ENCODE measurements around the gene CYP17A1.

Gene CYP17A1

GRCh38 chr10:102808380-102808779 is 28.8 kb downstream of the CYP17A1 start:
- DNase-seq (ENCODE audit: low read depth in 2 of 2), result no peak

DNA sequence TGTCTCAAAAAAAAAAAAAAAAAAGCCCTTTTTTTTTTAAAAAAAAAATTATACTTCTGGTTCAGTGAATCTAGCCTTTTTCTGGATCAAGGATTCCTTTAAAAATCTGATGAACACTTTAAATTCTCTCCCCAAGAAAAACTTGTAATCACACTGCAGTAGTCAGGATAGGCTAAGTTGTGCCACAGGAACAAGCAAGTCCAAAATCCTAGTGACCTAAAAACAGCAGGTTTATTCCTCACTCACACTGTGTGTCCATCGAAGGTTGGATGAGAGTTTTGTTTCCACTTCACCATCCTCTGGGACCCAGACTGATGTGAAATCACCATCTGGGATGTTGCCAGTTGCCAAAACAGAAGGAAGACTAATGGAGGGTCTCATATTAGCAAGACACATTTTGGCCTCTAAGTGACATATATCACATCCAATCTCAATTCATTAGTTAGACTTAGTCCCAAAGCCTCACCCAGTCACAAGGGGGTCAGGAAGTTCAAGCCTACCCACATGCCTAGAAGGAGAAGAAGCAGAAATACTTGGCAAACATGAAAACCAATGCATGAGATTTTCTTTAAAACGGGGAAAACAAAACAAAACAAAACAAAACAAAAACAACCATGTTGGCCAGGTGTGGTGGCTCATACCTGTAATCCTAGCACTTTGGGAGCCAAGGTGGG is 32.7 kb downstream of the CYP17A1 start:
- DNase-seq (ENCODE audit: low read depth in 2 of 2), result no peak

GRCh38 chr10:102802920-102803534 is 34.2 kb downstream of the CYP17A1 start:
- peak in 1 of 2 donors; percentile 3 for DNase-seq (ENCODE audit: low read depth in 2 of 2)

- DNase-seq (ENCODE audit: low read depth in 2 of 2), result no peak
Observed at GRCh38 chr10:102801978-102802377, 35.2 kb downstream of the CYP17A1 start.

DNA sequence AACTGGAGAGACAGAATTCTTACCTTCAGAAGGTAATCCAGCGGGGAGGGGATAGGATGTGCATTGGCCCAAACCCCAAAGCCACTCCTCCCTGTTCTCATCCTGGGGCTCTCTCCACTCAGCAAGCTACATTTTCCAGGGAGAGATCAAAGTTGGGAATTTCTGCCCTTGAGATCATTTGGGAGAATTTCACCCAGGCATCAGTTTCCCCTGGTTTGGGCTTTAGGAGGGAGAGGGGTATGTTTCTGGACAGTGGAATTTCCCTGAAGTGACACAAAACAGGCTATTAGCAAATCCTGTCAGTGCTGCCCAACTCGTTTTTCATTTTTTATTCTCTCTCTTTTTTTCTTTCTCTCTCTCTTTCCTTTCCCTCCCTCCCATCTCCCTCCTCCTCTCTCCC is 35.7 kb downstream of the CYP17A1 start:
- DNase-seq (ENCODE audit: low read depth in 2 of 2), result no peak

DNA sequence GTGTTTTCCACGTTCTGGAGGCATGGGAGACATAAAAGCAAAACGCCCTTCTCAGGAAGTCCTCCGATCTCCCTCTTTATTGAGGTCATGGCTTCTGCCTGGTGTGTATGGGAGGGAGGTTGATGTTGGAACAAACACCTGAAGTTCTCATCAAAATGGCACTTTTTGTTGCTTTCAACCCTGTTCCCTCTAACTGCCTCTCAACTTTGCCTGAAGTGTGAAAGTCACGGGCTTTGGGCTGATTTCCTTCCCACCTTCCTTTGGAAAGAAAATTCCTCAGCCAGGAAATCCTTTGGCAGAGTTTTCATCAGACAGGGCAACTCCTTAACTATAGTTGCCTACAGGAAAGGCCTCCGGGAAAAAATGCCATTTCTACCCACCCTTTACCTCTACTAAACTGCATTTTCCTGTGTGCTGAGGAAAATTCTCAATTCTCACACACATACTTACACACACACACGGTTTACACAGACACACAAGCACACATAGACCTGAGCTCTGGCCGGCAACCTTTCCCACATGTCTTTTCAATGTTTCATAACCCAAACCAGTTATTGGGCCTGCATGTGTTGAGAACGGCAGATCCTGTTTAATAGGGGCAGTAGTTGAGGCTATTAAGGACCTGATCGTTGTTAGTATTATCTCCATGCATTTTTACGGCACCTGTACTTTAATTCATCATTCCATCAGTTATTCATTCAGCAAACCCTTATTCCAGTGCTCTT is 36.4 kb downstream of the CYP17A1 start:
- DNase-seq (ENCODE audit: low read depth in 2 of 2), result no peak

DNA sequence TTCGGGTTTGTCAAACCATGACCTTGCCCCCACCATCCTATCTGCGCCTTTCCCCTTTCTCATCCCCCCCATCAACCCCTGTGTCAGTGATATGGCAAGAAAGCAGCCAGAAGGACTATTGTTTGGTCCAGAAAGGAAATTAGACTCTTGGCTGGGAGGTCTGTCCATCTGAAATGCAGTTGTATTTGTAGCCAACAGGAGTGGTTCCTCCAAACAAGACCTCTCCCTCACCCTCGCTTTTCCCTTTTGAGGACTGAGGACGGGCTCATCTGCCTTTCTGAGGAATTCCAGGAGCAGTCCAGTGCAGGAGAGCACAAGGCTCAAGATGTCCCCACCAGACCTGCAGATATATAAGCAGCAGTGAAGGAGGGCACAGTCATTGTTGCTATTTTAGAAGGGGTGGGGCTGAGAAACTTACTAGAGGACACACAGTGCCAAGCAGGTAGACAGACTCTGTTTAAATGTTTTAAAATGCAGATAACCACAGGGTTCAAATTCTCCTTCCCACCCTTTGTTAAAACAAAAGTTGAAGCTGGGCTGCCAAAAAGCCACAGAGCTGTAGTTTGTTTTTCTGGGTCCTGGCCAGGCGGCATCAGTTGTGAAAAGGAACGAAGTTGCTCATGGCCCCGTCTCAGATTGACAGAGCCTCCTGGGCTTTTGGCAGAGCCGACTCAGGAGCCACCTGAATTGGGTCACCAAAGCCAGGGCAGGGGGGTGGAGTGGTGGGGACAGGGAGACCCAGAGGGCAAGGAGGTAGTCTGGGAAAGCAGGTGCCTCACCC is 37.3 kb downstream of the CYP17A1 start:
- DNase-seq (ENCODE audit: low read depth in 2 of 2), result no peak

DNA sequence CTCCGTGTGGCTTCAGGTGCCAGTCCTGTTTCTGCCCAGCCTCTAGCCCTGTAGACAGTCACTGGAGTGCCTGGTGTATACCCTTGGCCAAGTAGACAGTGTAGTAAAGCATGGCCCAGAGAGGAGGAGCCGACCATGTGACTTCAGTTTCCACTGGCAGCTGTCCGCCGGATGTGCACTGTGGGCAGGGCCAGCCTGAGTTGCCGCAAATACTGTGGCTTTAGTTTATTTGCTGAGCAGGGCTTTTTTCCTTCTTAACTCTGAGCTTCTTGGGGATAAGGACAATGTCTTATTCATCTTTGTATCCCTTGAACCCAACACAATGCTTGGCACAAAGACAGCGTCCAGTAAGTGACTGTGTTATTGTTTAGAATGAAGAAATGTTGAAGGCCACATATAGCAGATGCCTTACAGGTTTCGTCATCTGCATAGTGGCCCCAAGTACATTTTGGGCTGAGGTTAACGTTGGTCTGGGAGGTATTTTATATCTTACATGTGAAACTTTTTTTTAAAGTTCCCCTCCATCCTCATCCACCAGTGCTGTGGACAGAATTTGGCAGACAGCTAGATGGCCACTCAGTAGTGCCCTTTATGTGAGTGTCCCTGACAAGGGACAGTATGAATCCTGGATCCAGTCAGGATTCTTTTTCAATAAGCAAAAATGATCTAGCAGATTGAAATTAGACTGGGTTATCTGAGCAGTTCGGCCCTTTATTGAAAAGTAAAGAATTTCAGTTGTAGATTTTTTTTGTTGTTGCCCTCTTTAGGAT is 40.6 kb downstream of the CYP17A1 start:
- peak; percentile 31 to 36 for DNase-seq (ENCODE audit: low read depth in 2 of 2)

DNA sequence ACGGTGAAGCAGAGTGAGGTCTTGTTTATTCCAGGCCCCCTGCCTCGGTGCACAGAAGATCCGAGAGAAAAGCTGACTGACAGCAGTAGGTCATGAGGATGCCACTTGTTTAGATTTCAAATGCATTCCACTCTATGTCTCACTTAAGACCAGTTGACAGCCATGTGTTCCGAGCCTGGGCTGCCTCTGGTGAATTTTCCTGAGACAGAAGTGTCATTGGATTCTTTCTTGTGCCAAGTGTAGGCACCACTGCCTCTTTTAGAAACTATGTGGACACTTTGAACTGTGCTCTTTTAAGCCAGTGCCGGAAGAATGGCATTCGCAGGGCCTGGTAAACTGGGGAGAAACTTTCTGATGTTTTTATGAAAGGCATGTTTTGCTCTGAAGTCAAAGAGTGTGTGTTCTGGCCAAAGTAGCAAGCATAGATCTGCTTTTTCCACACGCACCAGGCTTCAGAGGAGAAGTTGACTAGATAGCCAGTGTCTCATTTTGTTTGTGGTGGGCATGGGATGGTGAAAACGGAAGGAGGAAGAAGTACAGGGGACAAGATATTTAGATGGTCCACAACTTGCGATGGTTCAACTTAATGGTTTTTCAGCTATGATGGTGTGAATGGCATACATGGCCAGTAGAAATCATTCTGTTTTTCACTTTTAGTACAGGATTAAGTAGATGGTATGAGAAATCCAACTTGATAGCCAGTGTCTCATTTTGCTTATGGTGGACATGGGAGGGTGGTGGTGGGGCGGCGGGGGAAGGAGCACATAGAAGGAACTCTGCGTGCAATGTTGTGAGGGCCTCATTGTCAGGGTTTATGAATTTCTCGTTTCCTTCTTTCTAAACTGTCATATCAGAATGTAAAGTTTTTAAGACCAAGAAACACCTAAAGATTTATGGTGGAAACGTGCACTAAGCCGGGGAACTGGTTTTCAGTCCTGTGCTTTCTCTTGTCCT is 41.5 kb downstream of the CYP17A1 start:
- DNase-seq (ENCODE audit: low read depth in 2 of 2), result no peak

GRCh38 chr10:102791754-102792395 is 45.3 kb downstream of the CYP17A1 start:
- DNase-seq (ENCODE audit: low read depth in 2 of 2), result no peak

DNA sequence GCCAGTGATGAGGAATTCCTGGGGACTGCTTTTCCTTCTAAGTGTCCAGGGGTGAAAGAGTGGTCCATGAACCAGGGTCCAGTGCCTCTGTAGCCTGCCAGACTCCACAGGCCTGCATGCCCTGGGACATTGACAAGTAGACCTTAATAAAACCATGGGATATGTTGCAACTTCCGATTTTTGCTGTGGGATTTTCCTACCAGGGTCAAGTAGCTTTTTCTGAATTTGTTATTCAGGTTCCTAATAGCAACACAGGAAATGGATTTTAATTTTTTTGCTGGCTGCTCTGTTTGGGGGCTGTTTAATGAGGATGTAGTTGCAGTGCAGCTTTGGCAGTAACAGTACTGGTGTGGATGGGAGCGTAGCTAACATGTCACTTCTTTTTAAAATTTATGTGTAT is 51.4 kb downstream of the CYP17A1 start:
- no peak for DNase-seq (ENCODE audit: low read depth in 2 of 2)

GRCh38 chr10:102783568-102783967 is 53.6 kb downstream of the CYP17A1 start:
- no peak for DNase-seq (ENCODE audit: low read depth in 2 of 2)

DNA sequence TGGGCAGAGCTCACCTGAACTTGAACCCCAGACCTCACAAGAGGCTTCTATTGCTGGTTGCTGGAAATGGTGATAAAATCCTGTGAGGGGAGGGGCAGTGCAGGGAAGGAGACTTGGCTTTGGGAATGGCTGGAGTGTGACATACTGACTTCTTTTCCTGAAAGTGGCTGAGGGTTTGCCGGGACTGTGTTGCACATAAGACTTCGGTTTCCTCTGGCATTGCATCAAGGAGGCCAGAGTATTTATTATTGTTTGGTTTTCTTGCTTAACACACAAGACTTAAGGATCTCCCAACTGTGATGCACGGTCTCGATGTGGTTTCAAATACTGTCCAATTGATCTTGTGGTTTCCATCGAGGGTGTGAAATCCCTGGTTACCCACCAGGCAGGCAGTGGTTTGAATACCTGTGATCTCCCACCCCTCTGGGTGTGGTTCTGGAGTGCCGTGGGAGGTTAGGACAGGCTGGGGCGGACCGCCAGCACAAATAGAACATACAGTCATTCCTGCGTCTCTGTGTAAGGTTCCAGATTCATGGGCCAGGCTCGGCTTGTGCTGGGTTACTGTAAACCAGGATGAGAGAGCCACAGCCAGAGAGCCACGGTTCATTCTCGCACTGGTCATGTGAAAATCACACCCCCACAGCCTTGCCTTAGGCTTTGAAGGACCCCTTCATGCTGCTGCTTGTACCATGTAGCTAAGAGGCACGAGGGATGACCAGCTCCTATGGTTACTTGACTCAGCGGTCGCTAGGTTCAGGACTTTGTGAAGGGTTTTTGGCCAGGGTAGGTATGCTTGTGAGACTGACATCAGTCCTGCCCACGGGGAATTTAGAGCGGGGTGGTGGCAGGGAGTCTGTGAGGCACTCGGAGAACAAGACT is 54.3 kb downstream of the CYP17A1 start:
- no peak for DNase-seq (ENCODE audit: low read depth in 2 of 2)

DNA sequence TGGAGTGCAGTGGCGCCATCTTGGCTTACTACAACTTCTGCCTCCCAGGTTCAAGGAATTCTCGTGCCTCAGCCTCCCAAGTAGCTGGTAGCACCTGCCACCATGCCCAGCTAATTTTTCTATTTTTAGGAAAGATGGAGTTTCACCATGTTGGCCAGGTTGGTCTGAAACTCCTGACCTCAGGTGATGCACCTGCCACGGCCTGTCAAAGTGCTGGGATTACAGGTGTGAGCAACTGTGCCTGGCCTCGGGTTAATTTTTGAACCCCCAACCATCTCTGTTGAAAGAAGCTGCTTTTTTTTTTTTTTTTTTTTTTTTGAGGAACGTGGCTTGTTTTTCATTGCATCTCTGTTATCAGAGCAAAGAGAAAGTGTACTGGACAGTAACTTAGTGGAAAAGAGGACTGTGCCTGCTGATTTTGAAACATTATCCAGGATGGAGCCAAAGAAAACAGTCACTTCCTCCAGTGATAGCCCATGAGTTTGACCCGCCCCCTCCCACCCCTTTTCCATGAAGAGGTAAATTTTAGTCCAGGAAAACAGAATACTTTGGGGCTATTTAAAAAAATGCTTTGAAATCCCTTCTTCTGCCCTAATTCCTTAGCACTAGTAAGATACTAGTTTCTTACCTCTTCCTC is 55.2 kb downstream of the CYP17A1 start:
- DNase-seq (ENCODE audit: low read depth in 2 of 2), result no peak

DNA sequence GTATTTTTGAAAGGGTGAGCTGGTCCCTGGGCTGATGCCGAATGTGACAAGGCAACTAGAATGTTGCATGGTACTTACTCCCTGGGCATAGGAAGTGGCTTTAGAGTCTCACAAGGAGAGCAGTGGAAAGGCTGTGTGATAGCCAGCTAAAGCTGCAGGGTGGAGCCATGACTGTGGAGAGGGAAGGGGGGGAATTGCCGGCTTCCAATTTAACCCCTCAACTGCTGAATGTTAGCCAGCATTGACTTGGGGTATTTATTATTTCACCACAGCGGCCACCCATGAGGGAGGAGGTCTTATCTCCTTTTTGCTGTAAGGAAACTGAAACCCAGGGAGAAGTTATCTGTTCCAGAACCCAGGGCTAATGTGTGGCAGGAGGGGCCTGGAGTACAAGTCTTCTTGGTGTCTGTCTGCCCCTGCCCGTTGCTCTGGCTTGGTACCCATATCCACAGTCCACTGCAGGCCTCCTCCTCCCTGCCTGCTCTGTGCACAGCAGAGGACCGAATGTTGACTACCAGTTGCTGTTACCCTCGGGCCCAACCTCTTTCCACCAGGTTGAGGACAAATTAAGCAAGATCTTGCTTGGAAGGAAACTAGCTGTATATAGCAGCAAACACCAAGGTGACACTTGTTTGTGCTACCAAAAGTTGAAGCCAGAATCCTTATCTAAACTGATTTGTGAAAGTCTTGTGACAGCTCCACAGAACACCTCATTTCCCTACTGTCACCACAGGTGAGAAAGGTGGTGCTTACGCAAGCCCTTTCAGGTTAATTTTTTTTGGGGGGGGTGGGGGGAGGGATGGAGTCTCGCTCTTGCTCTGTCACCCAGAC is 55.9 kb downstream of the CYP17A1 start:
- DNase-seq (ENCODE audit: low read depth in 2 of 2), result no peak
